H1 (cell line): ENCODE data around the gene TSPEAR. TPM values are rescaled to one million over a fixed set of nuclear protein-coding genes. Genes with fewer than 3 reads are reported as not detected.

Source experiments
- CTCF ChIA-PET: fragments of 300-600 bp; sonication (Branson Sonifier 250); formaldehyde crosslinking; loops from one replicate; lab custom pipeline; 2021; ENCODE audit not compliant: partially characterized antibody; lab: Charles Lee
- POLR2A ChIA-PET: fragments of 300-600 bp; sonication (Branson Sonifier 250); formaldehyde crosslinking; loops from one replicate; lab custom pipeline; 2021; ENCODE audit warnings: inconsistent platforms; ENCODE audit not compliant: partially characterized antibody; lab: Charles Lee
- DNase-seq, 2 experiments: peaks; one replicate each; pipeline versions ENCODE4 v3.0.0 to v3.0.0-alpha.2; 2010 to 2022; ENCODE audit warnings: low spot score in 2 of 2, low read depth in 1 of 2, mixed read lengths in 1 of 2
- FAIRE-seq: peaks from 2 replicates; lab custom pipeline; 2011; peaks lifted over from hg19 to GRCh38; lab: Jason Lieb, UNC
- H2AFZ ChIP-seq: 2 replicates; pipeline ENCODE4 v1.8.1; 2012; ENCODE audit warnings: low read length, inconsistent platforms
- H2AK5ac ChIP-seq: 2 replicates; pipeline ENCODE4 v1.6.1; 2013; ENCODE audit warnings: low read depth, low read length
- H2BK120ac ChIP-seq: replicated peaks from 2 replicates; pipeline ENCODE3; 2013; ENCODE audit warnings: low read depth, low read length, inconsistent platforms
- H2BK12ac ChIP-seq: 2 replicates; pipeline ENCODE4 v1.6.1; 2013; ENCODE audit warnings: low read depth, low read length
- H2BK15ac ChIP-seq: 2 replicates; pipeline ENCODE4 v1.6.1; 2013; ENCODE audit warnings: low read length
- H2BK20ac ChIP-seq: 2 replicates; pipeline ENCODE4 v1.6.1; 2013; ENCODE audit warnings: low read length
- H2BK5ac ChIP-seq: 2 replicates; pipeline ENCODE4 v1.6.1; 2013; ENCODE audit warnings: low read depth, low read length
- H3K14ac ChIP-seq: 2 replicates; pipeline ENCODE4 v1.6.1; 2013; ENCODE audit warnings: inconsistent platforms; ENCODE audit not compliant: insufficient read length
- H3K18ac ChIP-seq: 2 replicates; pipeline ENCODE4 v1.6.1; 2013; ENCODE audit warnings: low read length; ENCODE audit errors: extremely low read depth
- H3K23ac ChIP-seq: 2 replicates; pipeline ENCODE4 v1.6.1; 2013; ENCODE audit warnings: inconsistent platforms; ENCODE audit not compliant: insufficient read length
- H3K23me2 ChIP-seq: 2 replicates; pipeline ENCODE4 v1.6.1; 2013; ENCODE audit warnings: low read depth, low read length
- H3K27ac ChIP-seq: 2 replicates; pipeline ENCODE4 v1.6.1; 2011; ENCODE audit warnings: low read depth, low read length, inconsistent platforms
- H3K27me3 ChIP-seq, 4 experiments: replicated peaks in 1 of 4; 1 replicate in 1 of 4; 2 replicates in 3 of 4; pipeline versions ENCODE4 v1.6.1 to v1.8.1; 2011 to 2013; ENCODE audit warnings: low read length in 3 of 4, mild to moderate bottlenecking in 3 of 4, inconsistent platforms in 2 of 4, mixed read lengths in 2 of 4, moderate library complexity in 1 of 4; ENCODE audit not compliant: control insufficient read depth in 3 of 4, insufficient read depth in 3 of 4; ENCODE audit errors: extremely low read depth in 1 of 4
- H3K36me3 ChIP-seq, 4 experiments: 2 replicates each; pipeline versions ENCODE4 v1.6.1 to v1.8.1; 2011 to 2013; ENCODE audit warnings: mild to moderate bottlenecking in 4 of 4, low read length in 3 of 4, moderate library complexity in 2 of 4, control low read depth in 1 of 4, inconsistent platforms in 1 of 4; ENCODE audit not compliant: insufficient read depth in 4 of 4, control insufficient read depth in 2 of 4
- H3K4ac ChIP-seq: replicated peaks from 2 replicates; pipeline ENCODE3; 2013; ENCODE audit warnings: low read length, low read depth, mixed read lengths, inconsistent platforms; ENCODE audit not compliant: insufficient read length
- H3K4me1 ChIP-seq, 4 experiments: replicated peaks in 1 of 4; 1 replicate in 1 of 4; 2 replicates in 3 of 4; pipeline versions ENCODE4 v1.6.1 to v1.8.1; 2011 to 2013; ENCODE audit warnings: low read length in 3 of 4, inconsistent platforms in 2 of 4, mixed read lengths in 1 of 4; ENCODE audit not compliant: insufficient read depth in 4 of 4, control insufficient read depth in 3 of 4
- H3K4me2 ChIP-seq, 2 experiments: 2 replicates each; pipeline versions ENCODE4 v1.6.1 to v1.8.1; 2011 to 2013; ENCODE audit warnings: low read depth in 2 of 2, low read length in 2 of 2, control low read depth in 1 of 2, inconsistent platforms in 1 of 2, mild to moderate bottlenecking in 1 of 2; ENCODE audit not compliant: insufficient read depth in 1 of 2
- H3K4me3 ChIP-seq, 4 experiments: fragments of 200-600, 300-600 bp in 1 of 4; sonication (generic), shearing (Covaris generic), sonication (Bioruptor Twin) in 1 of 4; 2 replicates each; pipeline versions ENCODE4 v1.5.1 to v1.8.1; 2011 to 2016; ENCODE audit warnings: low read length in 4 of 4, low read depth in 3 of 4, control low read depth in 2 of 4, inconsistent platforms in 2 of 4, mild to moderate bottlenecking in 2 of 4, mixed read lengths in 1 of 4, moderate library complexity in 1 of 4; ENCODE audit not compliant: insufficient read depth in 2 of 4; ENCODE audit errors: extremely low read depth in 1 of 4
- H3K56ac ChIP-seq: replicated peaks from 2 replicates; pipeline ENCODE3; 2013; ENCODE audit warnings: low read depth, mild to moderate bottlenecking, mixed read lengths, low read length, inconsistent platforms; ENCODE audit not compliant: insufficient read length
- H3K79me1 ChIP-seq: 2 replicates; pipeline ENCODE4 v1.6.1; 2013; ENCODE audit warnings: low read depth, low read length, control low read depth
- H3K79me2 ChIP-seq, 2 experiments: 2 replicates each; pipeline versions ENCODE4 v1.6.1 to v1.8.1; 2012 to 2013; ENCODE audit warnings: low read length in 2 of 2, mild to moderate bottlenecking in 2 of 2, inconsistent platforms in 1 of 2; ENCODE audit not compliant: insufficient read depth in 2 of 2, control insufficient read depth in 1 of 2
- H3K9ac ChIP-seq, 4 experiments: replicated peaks in 1 of 4; 1 replicate in 1 of 4; 2 replicates in 3 of 4; pipeline versions ENCODE4 v1.6.1 to v1.8.1; 2011 to 2013; ENCODE audit warnings: low read depth in 3 of 4, low read length in 3 of 4, control low read depth in 2 of 4, mild to moderate bottlenecking in 2 of 4, moderate library complexity in 2 of 4, inconsistent platforms in 1 of 4; ENCODE audit errors: extremely low read depth in 1 of 4
- H3K9me3 ChIP-seq, 2 experiments: 2 replicates each; pipeline versions ENCODE4 v1.6.1 to v1.8.1; 2012 to 2013; ENCODE audit warnings: mild to moderate bottlenecking in 2 of 2, moderate library complexity in 2 of 2, control low read depth in 1 of 2, inconsistent platforms in 1 of 2, low read depth in 1 of 2, low read length in 1 of 2, mixed read lengths in 1 of 2; ENCODE audit not compliant: insufficient read depth in 2 of 2
- H4K20me1 ChIP-seq, 2 experiments: replicated peaks in 1 of 2; 2 replicates each; pipeline versions ENCODE3 to v1.8.1; 2011 to 2013; ENCODE audit warnings: inconsistent platforms in 2 of 2, low read length in 2 of 2, mild to moderate bottlenecking in 1 of 2; ENCODE audit not compliant: insufficient read depth in 2 of 2, control insufficient read depth in 1 of 2
- H4K5ac ChIP-seq: 2 replicates; pipeline ENCODE4 v1.6.1; 2013; ENCODE audit warnings: low read length, low read depth, mixed read lengths, inconsistent platforms; ENCODE audit not compliant: insufficient read length
- H4K8ac ChIP-seq: 2 replicates; pipeline ENCODE4 v1.8.0; 2013; ENCODE audit warnings: mild to moderate bottlenecking, moderate library complexity, low read length, inconsistent platforms; ENCODE audit not compliant: insufficient read depth; ENCODE audit errors: extremely low read depth
- H4K91ac ChIP-seq: replicated peaks from 2 replicates; pipeline ENCODE3; 2013; ENCODE audit warnings: low read length, mixed read lengths, inconsistent platforms; ENCODE audit not compliant: insufficient read length
- BACH1 ChIP-seq: IDR thresholded peaks from 2 replicates; pipeline ENCODE4 v1.6.1; 2012; ENCODE audit warnings: low read length, improper control_type of control experiment
- BCL11A ChIP-seq, 2 experiments: IDR thresholded peaks; one replicate each; pipeline ENCODE4 v1.6.1; 2011; ENCODE audit warnings: low read depth in 2 of 2, low read length in 2 of 2, mild to moderate bottlenecking in 2 of 2
- CHD1 ChIP-seq: IDR thresholded peaks from 2 replicates; pipeline ENCODE4 v1.6.1; 2012; ENCODE audit warnings: low read depth, low read length, improper control_type of control experiment
- CREB1 ChIP-seq: IDR thresholded peaks from 2 replicates; pipeline ENCODE4 v1.6.1; 2012; ENCODE audit warnings: inconsistent platforms
- FOSL1 ChIP-seq: IDR thresholded peaks from 2 replicates; pipeline ENCODE4 v1.6.1; 2011; ENCODE audit warnings: mild to moderate bottlenecking, low read depth, low read length, moderate library complexity; ENCODE audit not compliant: insufficient read depth
- JUN ChIP-seq: IDR thresholded peaks from 2 replicates; pipeline ENCODE4 v1.6.1; 2011; ENCODE audit warnings: low read depth, mild to moderate bottlenecking, improper control_type of control experiment, low read length
- RNF2 ChIP-seq: fragments of 200-900, 300-1000 bp; sonication (generic); IDR thresholded peaks from 2 replicates; pipeline ENCODE4 v1.7.1; 2016; ENCODE audit warnings: borderline replicate concordance, low read depth, mild to moderate bottlenecking, antibody characterized with exemption, low read length; ENCODE audit not compliant: poor library complexity, severe bottlenecking; ENCODE audit errors: missing control alignments
- SP1 ChIP-seq: IDR thresholded peaks from 2 replicates; pipeline ENCODE4 v1.6.1; 2011; ENCODE audit warnings: low read depth, low read length
- TBP ChIP-seq: IDR thresholded peaks from 2 replicates; pipeline ENCODE4 v1.6.1; 2011; ENCODE audit warnings: low read depth, low read length, improper control_type of control experiment
- TEAD4 ChIP-seq: IDR thresholded peaks from 2 replicates; pipeline ENCODE4 v1.6.1; 2012; ENCODE audit warnings: low read depth, low read length, inconsistent platforms, mixed read lengths
- WGBS, 2 experiments: shearing (Covaris generic) in 1 of 2; methylation state at CpG; one replicate each; pipeline versions ENCODE4 v1.1.6 to v1.1.7; 2013 to 2015; ENCODE audit warnings: low lambda C conversion rate in 2 of 2, mixed read lengths in 2 of 2, inconsistent platforms in 1 of 2, low coverage in 1 of 2, missing lambda C conversion rate in 1 of 2; ENCODE audit not compliant: insufficient replicate concordance in 2 of 2, insufficient coverage in 1 of 2, insufficient read length in 1 of 2; ENCODE audit errors: extremely low coverage in 1 of 2, missing lambda C conversion rate in 1 of 2; 5-methylcytosine and 5-hydroxymethylcytosine counted together
- polyA plus RNA-seq, 7 experiments: library from polyadenylated mRNA; depleted of rRNA in 3 of 7; stranded (reverse) in 5 of 7; unstranded in 2 of 7; fragments of >200 nt in 5 of 7; fragments of 200-250 nt in 2 of 7; gene quantifications; 1 replicate in 5 of 7; 2 replicates in 1 of 7; 4 replicates in 1 of 7; pipeline versions ENCODE4 v1.2.1 to v1.2.3, GENCODE V29; 2011 to 2013; ENCODE audit warnings: missing spikeins in 2 of 7, mixed read lengths in 2 of 7
- total RNA-seq: library from RNA; stranded (reverse); fragmentation: NEBNext Ultra II Directional; extraction: Animal tissue kit (Norgen Biotek cat#: 25700); gene quantifications from 2 replicates; pipeline ENCODE4 v1.2.1, GENCODE V29; 2021

Gene TSPEAR
- total and polyA plus RNA-seq, 2 of the 8 experiments (the other 6 are each of a cell fraction or from before 2014, with no cell fraction given) = 0.58 to 0.89 TPM

- H3K9me3 ChIP-seq = peaks cover 48 to 69% of the 10 kb centered on the region in 2 experiments
- DNase-seq = no peak
- H3K4me3 ChIP-seq = no peak overlapping the region
- no peak overlapping the region for H4K5ac ChIP-seq
- CTCF ChIA-PET = interaction anchor here (0.7 to 1.8 kb wide), 4 partner anchors 10 to 57 kb away, joined by 3 to 7 read pairs (median 4); partner anchors contain the start of genes KRTAP12-1 and TSPEAR
- FAIRE-seq = no peak
- POLR2A ChIA-PET = no interaction called here
- no peak overlapping the region for H2BK20ac ChIP-seq
- no peak overlapping the region for H3K4ac ChIP-seq
- H4K20me1 ChIP-seq = no peaks in the 10 kb centered on the region
- H3K79me1 ChIP-seq = no peaks in the 10 kb centered on the region
- H3K36me3 ChIP-seq = no peaks in the 10 kb centered on the region
- H4K8ac ChIP-seq = no peak overlapping the region
- no peak overlapping the region for H3K4me2 ChIP-seq
- H3K9ac ChIP-seq = no peak overlapping the region
- H2AFZ ChIP-seq = no peak overlapping the region
- no peak overlapping the region for H3K14ac ChIP-seq
- H3K23ac ChIP-seq = no peak overlapping the region
- no peaks in the 10 kb centered on the region for H3K79me2 ChIP-seq
- H2BK12ac ChIP-seq = no peak overlapping the region
- no peak overlapping the region for H3K27ac ChIP-seq
- H2BK120ac ChIP-seq = no peak overlapping the region
- H3K56ac ChIP-seq = no peak overlapping the region
- H2BK5ac ChIP-seq = no peak overlapping the region
- H3K27me3 ChIP-seq = no peaks in the 10 kb centered on the region
- no peak overlapping the region for H4K91ac ChIP-seq
- H3K4me1 ChIP-seq = no peaks in the 10 kb centered on the region
- no peak overlapping the region for H3K18ac ChIP-seq
- no peak overlapping the region for H2AK5ac ChIP-seq
- WGBS, 2 experiments = 93% methylated on average over 1 of the region's 1 CpG; no CpG with 5 or more reads in 1 of the 2 experiments
- H2BK15ac ChIP-seq = no peak overlapping the region
- H3K23me2 ChIP-seq = no peaks in the 10 kb centered on the region; the same call in 1 of the 2 replicates
- TF ChIP-seq CHD1 (no peak), BACH1 (no peak), TBP (no peak), CREB1 (no peak), FOSL1 (no peak), SP1 (no peak), JUN (no peak), BCL11A (IDR thresholded peaks at IDR 0.05; ENCODE audit: low read depth in 2 of 2, low read length in 2 of 2) (no peak), TEAD4 (no peak), RNF2 (no peak)
Measured at GRCh38 chr21:44739316-44739715, 27.9 kb upstream of the TSPEAR start.
